GM18870 (cell line): Measurements from ENCODE around the gene TMEM17.

Experiments used
- ATAC-seq: cut with Tn5 transposase; IDR thresholded peaks from one replicate; pipeline ENCODE4 v1.9.1; 2021; ENCODE audit warnings: moderate library complexity; ENCODE audit not compliant: unreplicated experiment

Gene TMEM17

GRCh38 chr2:62474176-62474575, 31.8 kb downstream of the TMEM17 start:
- no peak for ATAC-seq

DNA sequence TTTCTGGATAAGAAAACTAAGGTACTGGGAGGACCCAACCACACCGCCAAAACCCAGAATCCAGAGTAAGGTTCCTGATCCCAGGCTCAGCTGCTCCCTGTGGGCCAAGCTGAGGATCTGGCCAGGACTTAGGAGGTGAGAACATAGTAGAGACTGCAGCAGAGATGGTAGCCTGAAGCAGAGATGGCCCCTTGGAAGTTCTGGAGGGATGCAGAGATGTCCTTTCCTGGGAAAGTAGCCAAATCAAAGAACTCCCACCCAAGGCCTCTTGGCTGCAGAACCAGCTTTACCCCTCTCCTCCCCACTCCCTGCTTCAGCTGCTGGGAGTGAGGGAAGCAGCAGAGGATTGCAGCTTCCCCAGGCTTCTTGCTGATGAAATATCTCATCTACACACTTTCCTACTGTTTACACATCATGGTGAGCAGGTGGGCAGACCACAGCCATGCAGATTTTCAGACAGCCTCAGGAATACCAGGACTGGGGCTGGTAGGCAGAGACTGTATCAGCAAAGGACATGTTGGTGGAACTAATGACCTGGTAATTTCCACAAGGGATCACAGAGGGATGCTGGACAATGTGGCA, 32.7 kb downstream of the TMEM17 start:
- ATAC-seq: no peak

DNA sequence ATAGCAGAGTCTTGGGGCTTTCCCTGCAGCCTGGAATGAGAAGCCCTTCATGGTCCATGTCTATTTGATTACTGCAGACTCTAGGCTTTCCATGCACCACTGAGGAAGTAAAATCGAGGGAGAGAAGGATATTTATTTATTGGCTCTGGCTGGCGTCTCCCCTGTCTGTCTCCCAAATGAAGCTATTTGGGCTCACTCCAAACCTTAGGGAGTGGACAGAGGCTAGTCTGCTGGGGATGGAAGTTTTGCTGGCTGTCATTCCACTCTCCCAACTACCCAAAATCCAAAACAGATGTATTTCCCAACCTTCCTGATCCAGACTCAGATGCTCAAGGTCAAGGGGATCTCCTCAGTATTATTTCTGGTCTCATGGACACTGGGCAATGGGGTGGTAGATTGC, 33.7 kb downstream of the TMEM17 start:
- ATAC-seq: no peak

- ATAC-seq: no peak
These were observed 34.2 kb downstream of the TMEM17 start for GRCh38 chr2:62471816-62472215.

GRCh38 chr2:62471404-62471803, 34.6 kb downstream of the TMEM17 start:
- ATAC-seq: no peak

DNA sequence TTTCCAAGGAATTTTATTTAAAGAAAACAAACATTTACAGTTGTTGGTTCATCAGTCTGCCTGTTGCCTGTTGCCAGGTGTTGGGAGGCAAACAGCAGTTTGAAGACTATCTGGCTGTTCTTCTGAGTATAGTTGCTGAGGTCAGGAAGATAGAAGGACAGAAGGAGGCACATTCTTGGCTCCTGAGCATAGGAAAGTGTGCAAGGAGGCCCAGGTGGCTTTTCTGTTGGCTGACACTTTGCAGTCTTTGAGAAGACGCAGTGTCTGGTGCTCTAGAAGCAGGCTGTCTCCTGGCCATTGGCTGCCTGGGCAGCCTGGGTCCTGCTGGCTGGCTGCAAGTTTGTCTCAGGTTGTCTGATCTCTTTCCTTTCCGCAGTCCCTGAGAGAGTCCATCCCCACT, 36.4 kb downstream of the TMEM17 start:
- ATAC-seq: no peak

GRCh38 chr2:62469114-62469513, 36.9 kb downstream of the TMEM17 start:
- ATAC-seq: no peak

DNA sequence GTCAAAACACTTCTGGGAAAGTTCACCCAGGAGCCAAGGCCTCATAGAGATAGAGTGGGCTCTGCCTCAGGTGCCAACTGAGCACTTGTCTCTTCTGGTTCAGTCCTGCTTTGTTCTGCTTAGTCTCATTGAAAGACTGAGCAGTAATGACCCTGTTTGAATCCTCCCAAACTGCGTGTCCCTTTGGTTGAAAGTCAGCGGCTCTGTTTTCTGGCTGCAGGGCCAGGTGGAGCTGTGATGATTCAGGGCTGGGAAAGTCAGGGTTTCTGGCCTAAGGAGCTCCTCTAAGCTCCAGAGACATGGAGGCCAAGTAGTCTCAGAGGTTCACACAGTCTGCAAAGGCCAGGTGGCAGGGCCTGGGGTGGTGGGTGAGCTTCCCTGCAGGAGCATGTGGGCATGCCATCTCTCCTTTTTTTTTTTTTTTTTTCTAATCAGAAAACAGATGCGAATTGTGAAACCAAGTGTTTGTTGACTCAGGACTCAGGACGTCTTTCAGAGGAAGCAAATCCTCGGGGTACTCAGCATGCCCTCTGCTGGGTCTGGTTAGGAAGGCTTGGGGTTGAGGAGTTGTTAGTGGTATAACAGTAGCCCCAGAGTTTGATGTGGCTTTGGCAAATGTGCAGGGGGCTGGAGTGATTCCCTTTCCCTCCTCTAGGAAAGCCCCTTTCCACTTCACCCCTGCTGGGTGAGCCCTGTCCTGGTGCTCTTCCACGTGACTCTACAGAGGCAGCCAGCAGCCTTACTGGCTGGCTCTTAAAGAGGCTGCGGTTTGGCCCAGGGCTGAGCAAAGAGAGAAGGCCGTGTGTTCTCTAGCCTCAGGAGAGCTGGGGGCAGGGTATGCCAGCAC, 38.3 kb downstream of the TMEM17 start:
- ATAC-seq: no peak

DNA sequence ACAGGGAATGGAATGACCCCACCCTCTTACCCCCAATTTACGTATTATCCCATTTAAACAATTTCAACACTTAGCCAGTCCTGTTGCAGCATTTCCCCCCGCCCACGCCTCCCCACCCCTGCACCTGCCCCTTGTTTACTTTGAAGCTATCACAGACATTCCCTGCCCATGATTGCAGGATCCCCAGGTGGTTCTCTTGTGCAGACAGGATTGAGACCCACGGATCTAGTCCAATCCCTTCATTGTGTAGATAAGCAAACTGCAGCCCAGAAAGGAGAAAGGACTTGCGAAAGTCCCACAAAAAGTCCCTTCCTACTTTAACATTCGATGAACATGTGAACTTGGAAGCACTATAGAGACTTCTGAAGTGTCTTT, 38.9 kb downstream of the TMEM17 start:
- ATAC-seq: no peak

GRCh38 chr2:62466503-62466854, 39.5 kb downstream of the TMEM17 start:
- no peak for ATAC-seq

- no peak for ATAC-seq
These were observed 40.1 kb downstream of the TMEM17 start for GRCh38 chr2:62465741-62466502.

DNA sequence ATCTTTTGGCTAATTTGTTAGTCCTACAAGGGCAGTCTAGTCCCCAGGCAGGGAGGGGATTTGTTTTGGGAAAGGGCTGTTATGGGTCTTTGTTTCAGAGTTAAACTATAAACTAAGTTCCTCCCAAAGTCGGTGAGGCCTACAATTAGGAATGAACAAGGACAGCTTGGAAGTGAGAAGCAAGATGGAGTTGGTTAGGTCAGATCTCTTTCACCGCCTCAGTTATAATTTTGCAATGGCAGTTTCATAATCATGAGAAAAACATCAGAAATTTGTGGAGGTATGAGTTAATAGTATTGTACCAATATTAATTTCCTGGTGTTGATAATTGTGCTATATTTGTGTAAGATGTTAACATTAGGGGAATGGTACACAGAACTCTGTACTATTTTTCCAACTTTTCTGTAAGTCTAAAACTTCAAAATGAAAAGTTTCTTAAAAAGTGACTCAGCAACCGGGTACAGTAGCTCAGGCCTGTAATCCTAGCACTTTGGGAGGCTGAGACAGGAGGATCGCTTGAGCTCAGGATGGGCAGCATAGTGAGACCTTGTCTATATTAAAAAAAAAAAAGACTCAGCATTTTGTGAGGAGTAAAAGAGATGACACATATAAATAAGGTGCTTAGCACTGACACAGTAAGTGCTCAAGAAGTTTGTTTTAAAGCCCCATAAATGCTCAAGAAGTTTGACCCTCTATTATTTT, 40.8 kb downstream of the TMEM17 start:
- no peak for ATAC-seq

DNA sequence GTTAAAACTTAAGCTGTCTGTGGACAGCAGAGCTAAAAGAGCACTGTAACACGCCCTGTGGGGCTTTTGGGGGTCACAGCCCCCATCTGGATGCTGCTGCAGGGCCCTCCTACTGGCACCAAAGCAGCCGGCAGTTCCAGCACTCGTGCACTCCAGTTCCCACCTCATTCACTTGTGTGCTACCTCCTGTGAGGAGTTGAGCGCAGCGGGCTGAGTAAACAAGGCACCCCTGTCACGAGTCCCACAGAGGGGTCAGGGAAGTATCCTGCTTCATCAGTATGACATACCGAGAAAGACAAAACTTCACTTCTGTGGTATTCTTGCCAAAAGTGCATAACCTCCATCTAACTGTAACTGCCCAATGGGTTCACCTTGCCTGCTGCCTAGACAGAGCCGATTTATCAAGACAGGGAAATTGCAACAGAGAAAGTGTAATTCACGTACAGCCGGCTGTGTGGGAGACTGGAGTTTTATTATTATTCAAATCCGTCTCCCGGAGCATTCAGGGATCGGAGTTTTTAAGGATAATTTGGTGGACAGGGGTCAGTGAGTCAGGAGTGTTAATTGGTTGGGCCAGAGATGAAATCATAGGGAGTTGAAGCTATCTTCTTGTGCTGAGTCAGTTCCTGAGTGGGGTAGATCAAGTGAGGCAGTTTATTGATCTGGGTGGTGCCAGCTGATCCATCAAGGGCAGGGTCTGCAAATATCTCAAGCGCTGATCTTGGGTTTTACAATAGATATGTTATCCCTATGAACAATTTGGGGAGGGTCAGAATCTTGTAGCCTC, 41.6 kb downstream of the TMEM17 start:
- no peak for ATAC-seq

DNA sequence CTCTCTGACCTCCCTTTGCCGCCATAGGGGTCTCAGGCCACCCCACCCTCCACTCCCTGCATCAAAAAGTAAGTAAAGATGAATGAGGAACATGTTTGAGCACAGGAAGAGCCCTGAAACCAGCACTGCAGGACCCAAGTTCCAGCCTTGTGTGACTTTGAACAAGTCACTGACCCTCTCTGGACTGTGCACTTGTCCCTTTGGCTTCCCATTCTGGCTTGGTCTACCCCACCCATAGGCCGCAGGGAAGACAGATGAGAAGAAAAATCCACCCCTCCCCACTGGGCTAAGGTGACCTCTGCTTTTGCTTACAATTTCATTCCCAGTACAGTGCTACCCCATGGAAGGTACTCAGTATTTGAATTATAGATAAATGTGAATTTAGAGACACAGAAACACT, 43.8 kb downstream of the TMEM17 start:
- ATAC-seq: no peak

DNA sequence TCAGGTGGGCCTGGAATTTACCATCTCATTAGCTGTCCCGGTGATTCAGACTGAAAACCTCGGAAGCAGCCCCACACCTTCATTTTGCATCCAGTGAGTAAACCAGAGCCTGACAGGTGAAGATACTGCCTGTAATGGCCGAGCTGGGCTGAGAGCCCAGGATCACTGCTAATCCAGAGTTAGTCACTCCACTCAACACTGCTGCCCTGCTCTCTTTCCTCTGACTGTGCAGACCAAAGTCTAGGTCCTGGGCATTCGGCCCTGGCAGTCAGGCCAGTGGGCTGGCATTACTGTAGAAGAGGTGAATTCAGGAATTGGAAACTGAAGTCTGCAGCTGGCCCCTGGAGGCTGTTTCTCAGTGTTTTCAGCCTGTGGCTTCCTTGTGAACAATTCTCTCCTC, 44.3 kb downstream of the TMEM17 start:
- ATAC-seq: no peak

- ATAC-seq: no peak
These were observed 44.9 kb downstream of the TMEM17 start for GRCh38 chr2:62461017-62461553.

- ATAC-seq: no peak
These were observed 45.8 kb downstream of the TMEM17 start for GRCh38 chr2:62460175-62460574.

GRCh38 chr2:62459672-62460071, 46.3 kb downstream of the TMEM17 start:
- no peak for ATAC-seq

GRCh38 chr2:62459106-62459505, 46.9 kb downstream of the TMEM17 start:
- no peak for ATAC-seq

- ATAC-seq: no peak
These were observed 47.3 kb downstream of the TMEM17 start for GRCh38 chr2:62458671-62459081.
